SK-N-SH treated with all-trans-retinoic acid at 6 μM for 48 hours (cell line): ENCODE results near the gene ADGRV1.

ENCODE experiments used
- ATAC-seq: fragments of 200-7000 bp; cut with Tn5 transposase; 3 replicates; pipeline ENCODE4 v1.9.1; 2020; ENCODE audit warnings: mild to moderate bottlenecking, moderate library complexity
- ARNTL ChIP-seq: fragments of 450-650 bp; formaldehyde crosslinking; IDR thresholded peaks from 2 replicates; pipeline ENCODE4 v1.5.0; 2020; ENCODE audit warnings: low read depth, mild to moderate bottlenecking, moderate library complexity, borderline replicate concordance
- BACH2 ChIP-seq: fragments of 250-450 bp; sonication (Bioruptor Pico); IDR thresholded peaks from 2 replicates; pipeline ENCODE4 v1.9.0; 2021; ENCODE audit warnings: mild to moderate bottlenecking, borderline replicate concordance
- CSDC2 ChIP-seq: fragments of 250-450 bp; sonication (Bioruptor Pico); IDR thresholded peaks from 2 replicates; pipeline ENCODE4 v1.5.0; 2020; ENCODE audit warnings: mild to moderate bottlenecking, moderate library complexity
- ESRRG ChIP-seq: fragments of 250-450 bp; sonication (Bioruptor Pico); IDR thresholded peaks from 2 replicates; pipeline ENCODE4 v1.6.1; 2021; ENCODE audit warnings: mild to moderate bottlenecking
- ISL1 ChIP-seq: fragments of 250-450 bp; sonication (Bioruptor Pico); IDR thresholded peaks from 2 replicates; pipeline ENCODE4 v2.1.2; 2022; ENCODE audit warnings: mild to moderate bottlenecking, moderate library complexity
- OSR1 ChIP-seq: fragments of 250-450 bp; sonication (Bioruptor Pico); IDR thresholded peaks from 2 replicates; pipeline ENCODE4 v1.8.0; 2022; ENCODE audit warnings: moderate library complexity, mild to moderate bottlenecking, inconsistent platforms
- PPARA ChIP-seq: fragments of 250-450 bp; sonication (Bioruptor Pico); IDR thresholded peaks from 2 replicates; pipeline ENCODE4 v1.5.0; 2020; ENCODE audit warnings: mild to moderate bottlenecking, borderline replicate concordance
- RARB ChIP-seq: fragments of 250-450 bp; sonication (Bioruptor Pico); IDR thresholded peaks from 2 replicates; pipeline ENCODE4 v1.8.0; 2021; ENCODE audit warnings: mild to moderate bottlenecking, moderate library complexity
- SNAI2 ChIP-seq: fragments of 250-450 bp; sonication (Bioruptor Pico); IDR thresholded peaks from 2 replicates; pipeline ENCODE4 v1.5.0; 2020; ENCODE audit warnings: mild to moderate bottlenecking, moderate library complexity
- TCF4 ChIP-seq: fragments of 250-450 bp; sonication (Bioruptor Pico); IDR thresholded peaks from 2 replicates; pipeline ENCODE4 v1.8.0; 2021; ENCODE audit warnings: mild to moderate bottlenecking, moderate library complexity, borderline replicate concordance
- TOX ChIP-seq: fragments of 250-450 bp; sonication (Bioruptor Pico); IDR thresholded peaks from 2 replicates; pipeline ENCODE4 v1.8.0; 2021; ENCODE audit warnings: mild to moderate bottlenecking, moderate library complexity, borderline replicate concordance
- ZFP3 ChIP-seq: fragments of 250-450 bp; sonication (Bioruptor Pico); IDR thresholded peaks from 2 replicates; pipeline ENCODE4 v1.5.0; 2020; ENCODE audit warnings: mild to moderate bottlenecking, moderate library complexity
- ZFP30 ChIP-seq: fragments of 450-650 bp; formaldehyde crosslinking; IDR thresholded peaks from 2 replicates; pipeline ENCODE4 v1.5.0; 2022; ENCODE audit warnings: mild to moderate bottlenecking, moderate library complexity
- ZNF565 ChIP-seq: fragments of 450-650 bp; formaldehyde crosslinking; conservative IDR thresholded peaks from 2 replicates; pipeline ENCODE4 v1.5.0; 2020; ENCODE audit warnings: low read depth, mild to moderate bottlenecking, moderate library complexity
- ZNF70 ChIP-seq: fragments of 450-650 bp; formaldehyde crosslinking; IDR thresholded peaks from 2 replicates; pipeline ENCODE4 v1.5.0; 2020; ENCODE audit warnings: mild to moderate bottlenecking, moderate library complexity
- TF ChIP-seq, protein P1 (sequence below): fragments of 250-450 bp; sonication (Bioruptor Pico); IDR thresholded peaks from 2 replicates; pipeline ENCODE4 v1.8.0; 2021; ENCODE audit warnings: low read depth, mild to moderate bottlenecking, moderate library complexity, borderline replicate concordance
- TF ChIP-seq, protein P2 (sequence below): fragments of 250-450 bp; sonication (Bioruptor Pico); IDR thresholded peaks from 2 replicates; pipeline ENCODE4 v1.5.1; 2021; ENCODE audit warnings: mild to moderate bottlenecking, moderate library complexity
- TF ChIP-seq, protein P3 (sequence below): fragments of 250-450 bp; sonication (Bioruptor Pico); IDR thresholded peaks from 2 replicates; pipeline ENCODE4 v1.8.0; 2020; ENCODE audit warnings: mild to moderate bottlenecking, moderate library complexity, borderline replicate concordance
- TF ChIP-seq, protein P4 (sequence below): fragments of 250-450 bp; sonication (Bioruptor Pico); IDR thresholded peaks from 2 replicates; pipeline ENCODE4 v1.5.1; 2020; ENCODE audit warnings: low read depth, mild to moderate bottlenecking, moderate library complexity

Gene ADGRV1

DNA sequence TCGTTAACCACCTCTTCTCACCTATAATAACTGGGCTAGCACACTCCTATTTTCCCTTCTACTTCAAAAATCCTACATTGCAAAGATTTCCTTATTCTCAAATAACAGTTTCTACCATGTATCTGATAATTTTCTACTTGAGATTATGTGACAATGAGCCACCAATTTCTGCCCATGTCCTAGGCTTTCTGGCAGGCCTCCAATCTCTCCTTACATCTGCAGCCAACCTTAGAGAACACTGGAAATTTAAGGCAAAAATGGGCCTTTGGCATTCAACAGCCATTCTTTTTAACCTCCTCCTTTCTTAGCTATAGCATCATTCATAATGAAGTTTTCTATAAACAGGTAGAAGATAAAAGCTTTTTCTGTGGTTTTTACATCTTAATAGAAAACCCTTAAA is 599.4 kb downstream of the ADGRV1 start (continued):
- TF ChIP-seq ESRRG (CRISPR knock-in tag) (no peak), CSDC2 (CRISPR knock-in tag) (no peak), ZFP3 (CRISPR knock-in tag) (no peak), ZFP30 (CRISPR knock-in tag) (no peak), SNAI2 (CRISPR knock-in tag) (no peak)
- TF ChIP-seq, protein P1, sequence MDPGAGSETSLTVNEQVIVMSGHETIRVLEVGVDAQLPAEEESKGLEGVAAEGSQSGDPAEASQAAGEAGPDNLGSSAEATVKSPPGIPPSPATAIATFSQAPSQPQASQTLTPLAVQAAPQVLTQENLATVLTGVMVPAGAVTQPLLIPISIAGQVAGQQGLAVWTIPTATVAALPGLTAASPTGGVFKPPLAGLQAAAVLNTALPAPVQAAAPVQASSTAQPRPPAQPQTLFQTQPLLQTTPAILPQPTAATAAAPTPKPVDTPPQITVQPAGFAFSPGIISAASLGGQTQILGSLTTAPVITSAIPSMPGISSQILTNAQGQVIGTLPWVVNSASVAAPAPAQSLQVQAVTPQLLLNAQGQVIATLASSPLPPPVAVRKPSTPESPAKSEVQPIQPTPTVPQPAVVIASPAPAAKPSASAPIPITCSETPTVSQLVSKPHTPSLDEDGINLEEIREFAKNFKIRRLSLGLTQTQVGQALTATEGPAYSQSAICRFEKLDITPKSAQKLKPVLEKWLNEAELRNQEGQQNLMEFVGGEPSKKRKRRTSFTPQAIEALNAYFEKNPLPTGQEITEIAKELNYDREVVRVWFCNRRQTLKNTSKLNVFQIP (CRISPR knock-in tag) = no peak

DNA sequence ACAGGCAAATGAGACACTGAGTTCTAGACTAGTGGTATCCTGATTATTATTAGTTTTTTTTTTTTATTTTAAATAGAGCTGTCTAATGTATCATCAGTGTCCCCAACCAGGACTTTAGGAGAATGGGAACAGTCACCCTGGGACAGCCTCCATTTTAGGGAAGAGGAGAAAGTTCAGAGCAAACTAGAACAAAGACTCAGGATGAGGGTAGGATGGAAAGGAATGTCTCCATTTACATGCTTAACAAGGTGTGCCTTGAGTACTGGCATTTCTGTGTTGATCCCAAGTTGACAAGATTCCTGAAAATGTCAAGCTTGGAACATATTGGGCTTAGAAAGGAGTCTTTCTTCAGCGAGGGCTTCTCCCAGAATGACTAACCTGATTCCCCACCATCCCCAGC is 601.0 kb downstream of the ADGRV1 start:
- TF ChIP-seq CSDC2 (CRISPR knock-in tag) (no peak), ZFP30 (CRISPR knock-in tag) (no peak), RARB (no peak), ZNF565 (CRISPR knock-in tag) (no peak)
- TF ChIP-seq, all 23 proteins: peak for 0
- no peak for ATAC-seq

DNA sequence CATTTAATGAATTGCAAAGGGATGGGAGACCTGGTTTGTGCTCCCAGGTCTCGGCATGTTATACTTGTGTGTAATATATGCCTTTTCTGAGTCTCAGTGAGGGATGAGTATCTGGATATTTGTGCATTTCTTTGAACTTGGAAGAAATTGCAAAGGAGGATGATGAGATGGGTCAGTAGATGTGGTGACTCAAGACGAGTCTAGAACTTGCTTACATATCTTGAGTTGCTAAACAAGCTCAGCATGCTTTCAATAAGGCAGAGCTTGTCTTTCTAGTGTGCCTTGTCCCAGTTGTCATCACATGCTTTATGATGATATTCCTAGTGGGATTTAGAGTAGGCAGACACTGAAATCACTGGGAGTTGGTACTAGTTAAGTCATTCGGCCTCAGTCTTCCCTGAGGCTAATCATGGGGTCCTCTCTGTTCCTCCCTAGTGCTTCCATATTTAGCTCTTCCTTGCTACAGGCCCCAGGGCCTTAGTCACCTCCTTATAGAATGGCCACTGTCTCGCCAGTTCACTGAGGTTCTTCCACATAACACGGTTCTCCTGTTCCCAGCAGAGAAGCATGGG is 602.2 kb downstream of the ADGRV1 start:
- no peak for ATAC-seq
- TF ChIP-seq ARNTL (CRISPR knock-in tag) (no peak), TOX (no peak), ZNF565 (CRISPR knock-in tag) (no peak), RARB (no peak), BACH2 (CRISPR knock-in tag) (no peak), PPARA (CRISPR knock-in tag) (no peak), ZFP3 (CRISPR knock-in tag) (no peak), OSR1 (CRISPR knock-in tag) (no peak), CSDC2 (CRISPR knock-in tag) (no peak), ZFP30 (CRISPR knock-in tag) (no peak), ZNF70 (CRISPR knock-in tag) (no peak)
- TF ChIP-seq, protein P2, sequence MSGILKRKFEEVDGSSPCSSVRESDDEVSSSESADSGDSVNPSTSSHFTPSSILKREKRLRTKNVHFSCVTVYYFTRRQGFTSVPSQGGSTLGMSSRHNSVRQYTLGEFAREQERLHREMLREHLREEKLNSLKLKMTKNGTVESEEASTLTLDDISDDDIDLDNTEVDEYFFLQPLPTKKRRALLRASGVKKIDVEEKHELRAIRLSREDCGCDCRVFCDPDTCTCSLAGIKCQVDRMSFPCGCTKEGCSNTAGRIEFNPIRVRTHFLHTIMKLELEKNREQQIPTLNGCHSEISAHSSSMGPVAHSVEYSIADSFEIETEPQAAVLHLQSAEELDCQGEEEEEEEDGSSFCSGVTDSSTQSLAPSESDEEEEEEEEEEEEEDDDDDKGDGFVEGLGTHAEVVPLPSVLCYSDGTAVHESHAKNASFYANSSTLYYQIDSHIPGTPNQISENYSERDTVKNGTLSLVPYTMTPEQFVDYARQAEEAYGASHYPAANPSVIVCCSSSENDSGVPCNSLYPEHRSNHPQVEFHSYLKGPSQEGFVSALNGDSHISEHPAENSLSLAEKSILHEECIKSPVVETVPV (CRISPR knock-in tag) = no peak
- TF ChIP-seq, protein P1 (CRISPR knock-in tag) = no peak
- TF ChIP-seq, protein P3, sequence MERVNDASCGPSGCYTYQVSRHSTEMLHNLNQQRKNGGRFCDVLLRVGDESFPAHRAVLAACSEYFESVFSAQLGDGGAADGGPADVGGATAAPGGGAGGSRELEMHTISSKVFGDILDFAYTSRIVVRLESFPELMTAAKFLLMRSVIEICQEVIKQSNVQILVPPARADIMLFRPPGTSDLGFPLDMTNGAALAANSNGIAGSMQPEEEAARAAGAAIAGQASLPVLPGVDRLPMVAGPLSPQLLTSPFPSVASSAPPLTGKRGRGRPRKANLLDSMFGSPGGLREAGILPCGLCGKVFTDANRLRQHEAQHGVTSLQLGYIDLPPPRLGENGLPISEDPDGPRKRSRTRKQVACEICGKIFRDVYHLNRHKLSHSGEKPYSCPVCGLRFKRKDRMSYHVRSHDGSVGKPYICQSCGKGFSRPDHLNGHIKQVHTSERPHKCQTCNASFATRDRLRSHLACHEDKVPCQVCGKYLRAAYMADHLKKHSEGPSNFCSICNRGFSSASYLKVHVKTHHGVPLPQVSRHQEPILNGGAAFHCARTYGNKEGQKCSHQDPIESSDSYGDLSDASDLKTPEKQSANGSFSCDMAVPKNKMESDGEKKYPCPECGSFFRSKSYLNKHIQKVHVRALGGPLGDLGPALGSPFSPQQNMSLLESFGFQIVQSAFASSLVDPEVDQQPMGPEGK = no peak
- TF ChIP-seq, protein P4, sequence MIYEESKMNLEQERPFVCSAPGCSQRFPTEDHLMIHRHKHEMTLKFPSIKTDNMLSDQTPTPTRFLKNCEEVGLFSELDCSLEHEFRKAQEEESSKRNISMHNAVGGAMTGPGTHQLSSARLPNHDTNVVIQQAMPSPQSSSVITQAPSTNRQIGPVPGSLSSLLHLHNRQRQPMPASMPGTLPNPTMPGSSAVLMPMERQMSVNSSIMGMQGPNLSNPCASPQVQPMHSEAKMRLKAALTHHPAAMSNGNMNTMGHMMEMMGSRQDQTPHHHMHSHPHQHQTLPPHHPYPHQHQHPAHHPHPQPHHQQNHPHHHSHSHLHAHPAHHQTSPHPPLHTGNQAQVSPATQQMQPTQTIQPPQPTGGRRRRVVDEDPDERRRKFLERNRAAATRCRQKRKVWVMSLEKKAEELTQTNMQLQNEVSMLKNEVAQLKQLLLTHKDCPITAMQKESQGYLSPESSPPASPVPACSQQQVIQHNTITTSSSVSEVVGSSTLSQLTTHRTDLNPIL = no peak

DNA sequence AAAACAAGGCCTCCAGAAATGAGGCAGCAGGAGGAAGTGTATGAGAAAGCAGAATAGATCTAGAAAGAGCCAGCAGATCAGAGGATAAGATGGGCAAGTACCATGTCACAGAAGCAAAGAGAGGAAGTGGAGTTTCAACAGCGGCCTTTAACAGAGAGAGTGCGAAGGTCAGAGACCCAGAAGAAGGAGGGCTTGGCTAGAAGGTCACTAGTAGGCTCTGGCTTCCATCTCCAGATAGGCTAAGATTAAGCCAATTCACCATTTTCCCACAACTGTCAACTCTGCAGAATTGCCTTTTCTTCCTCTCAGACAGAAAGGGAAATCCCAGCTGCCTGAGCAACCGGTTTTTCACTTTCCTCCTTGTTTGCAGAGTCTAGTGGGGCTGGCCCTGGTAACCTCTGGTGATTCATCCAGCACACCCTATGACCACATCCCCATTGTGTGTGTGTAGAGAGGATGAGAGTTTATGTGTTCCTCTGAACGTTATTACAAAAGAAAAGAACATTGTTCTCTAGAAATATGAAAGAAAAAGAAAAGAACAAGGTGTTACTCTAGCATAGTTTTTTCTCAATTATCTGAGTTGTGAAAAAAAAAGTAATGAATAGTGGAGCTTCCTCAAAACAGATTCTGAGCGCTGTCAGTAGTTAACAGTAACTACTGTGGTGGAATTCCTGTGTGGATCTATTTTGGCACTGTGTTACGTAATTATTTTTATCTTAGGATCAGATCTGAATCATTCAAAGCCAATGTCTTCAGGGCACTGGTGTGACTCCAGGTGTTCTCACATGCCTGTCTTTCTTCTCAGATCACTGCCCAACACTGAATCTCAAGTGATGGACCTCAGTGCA is 604.2 kb downstream of the ADGRV1 start:
- TF ChIP-seq TOX (no peak), ZNF70 (CRISPR knock-in tag) (no peak), CSDC2 (CRISPR knock-in tag) (no peak), ISL1 (CRISPR knock-in tag) (no peak), ESRRG (CRISPR knock-in tag) (no peak), TCF4 (CRISPR knock-in tag) (no peak)
- peak; percentile 96 for ATAC-seq
